HL-60 (cell line): Measurements from ENCODE around the gene HOTAIR.

Experiments
- POLR2AphosphoS5 ChIP-seq: IDR thresholded peaks from 2 replicates; pipeline ENCODE4 v1.6.1; 2012; ENCODE audit warnings: low read depth
- TF ChIP-seq, protein P1 (sequence below): IDR thresholded peaks from one replicate; pipeline ENCODE4 v1.5.1; 2011; ENCODE audit warnings: low read length, control low read depth, inconsistent platforms; ENCODE audit not compliant: insufficient read depth
- TF ChIP-seq, protein P2 (sequence below): IDR thresholded peaks from 2 replicates; pipeline ENCODE4 v1.6.1; 2012; ENCODE audit warnings: low read depth; ENCODE audit not compliant: insufficient replicate concordance

DNA sequence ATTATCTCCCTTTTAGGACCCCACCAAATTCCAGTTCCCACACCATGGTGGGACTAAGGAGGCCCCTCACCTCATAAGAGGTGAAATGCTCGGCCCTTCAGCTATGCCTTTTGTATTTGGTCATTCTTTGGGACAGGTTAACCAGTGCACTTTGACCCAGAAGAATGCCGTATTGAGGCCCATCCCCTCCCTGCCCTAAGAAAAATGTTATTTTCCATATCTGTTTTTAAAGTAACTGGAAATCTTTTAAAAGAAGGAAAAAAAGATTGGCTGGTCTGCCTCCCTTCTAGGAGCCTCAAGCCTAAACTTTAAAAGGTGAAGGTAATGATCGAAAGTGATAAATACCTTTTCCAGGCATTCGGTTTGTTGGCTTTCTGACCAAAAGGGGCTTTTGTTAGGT, 41.8 kb downstream of the HOTAIR start:
- TF ChIP-seq, protein P1, sequence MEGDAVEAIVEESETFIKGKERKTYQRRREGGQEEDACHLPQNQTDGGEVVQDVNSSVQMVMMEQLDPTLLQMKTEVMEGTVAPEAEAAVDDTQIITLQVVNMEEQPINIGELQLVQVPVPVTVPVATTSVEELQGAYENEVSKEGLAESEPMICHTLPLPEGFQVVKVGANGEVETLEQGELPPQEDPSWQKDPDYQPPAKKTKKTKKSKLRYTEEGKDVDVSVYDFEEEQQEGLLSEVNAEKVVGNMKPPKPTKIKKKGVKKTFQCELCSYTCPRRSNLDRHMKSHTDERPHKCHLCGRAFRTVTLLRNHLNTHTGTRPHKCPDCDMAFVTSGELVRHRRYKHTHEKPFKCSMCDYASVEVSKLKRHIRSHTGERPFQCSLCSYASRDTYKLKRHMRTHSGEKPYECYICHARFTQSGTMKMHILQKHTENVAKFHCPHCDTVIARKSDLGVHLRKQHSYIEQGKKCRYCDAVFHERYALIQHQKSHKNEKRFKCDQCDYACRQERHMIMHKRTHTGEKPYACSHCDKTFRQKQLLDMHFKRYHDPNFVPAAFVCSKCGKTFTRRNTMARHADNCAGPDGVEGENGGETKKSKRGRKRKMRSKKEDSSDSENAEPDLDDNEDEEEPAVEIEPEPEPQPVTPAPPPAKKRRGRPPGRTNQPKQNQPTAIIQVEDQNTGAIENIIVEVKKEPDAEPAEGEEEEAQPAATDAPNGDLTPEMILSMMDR = no peak
- TF ChIP-seq, protein P2, sequence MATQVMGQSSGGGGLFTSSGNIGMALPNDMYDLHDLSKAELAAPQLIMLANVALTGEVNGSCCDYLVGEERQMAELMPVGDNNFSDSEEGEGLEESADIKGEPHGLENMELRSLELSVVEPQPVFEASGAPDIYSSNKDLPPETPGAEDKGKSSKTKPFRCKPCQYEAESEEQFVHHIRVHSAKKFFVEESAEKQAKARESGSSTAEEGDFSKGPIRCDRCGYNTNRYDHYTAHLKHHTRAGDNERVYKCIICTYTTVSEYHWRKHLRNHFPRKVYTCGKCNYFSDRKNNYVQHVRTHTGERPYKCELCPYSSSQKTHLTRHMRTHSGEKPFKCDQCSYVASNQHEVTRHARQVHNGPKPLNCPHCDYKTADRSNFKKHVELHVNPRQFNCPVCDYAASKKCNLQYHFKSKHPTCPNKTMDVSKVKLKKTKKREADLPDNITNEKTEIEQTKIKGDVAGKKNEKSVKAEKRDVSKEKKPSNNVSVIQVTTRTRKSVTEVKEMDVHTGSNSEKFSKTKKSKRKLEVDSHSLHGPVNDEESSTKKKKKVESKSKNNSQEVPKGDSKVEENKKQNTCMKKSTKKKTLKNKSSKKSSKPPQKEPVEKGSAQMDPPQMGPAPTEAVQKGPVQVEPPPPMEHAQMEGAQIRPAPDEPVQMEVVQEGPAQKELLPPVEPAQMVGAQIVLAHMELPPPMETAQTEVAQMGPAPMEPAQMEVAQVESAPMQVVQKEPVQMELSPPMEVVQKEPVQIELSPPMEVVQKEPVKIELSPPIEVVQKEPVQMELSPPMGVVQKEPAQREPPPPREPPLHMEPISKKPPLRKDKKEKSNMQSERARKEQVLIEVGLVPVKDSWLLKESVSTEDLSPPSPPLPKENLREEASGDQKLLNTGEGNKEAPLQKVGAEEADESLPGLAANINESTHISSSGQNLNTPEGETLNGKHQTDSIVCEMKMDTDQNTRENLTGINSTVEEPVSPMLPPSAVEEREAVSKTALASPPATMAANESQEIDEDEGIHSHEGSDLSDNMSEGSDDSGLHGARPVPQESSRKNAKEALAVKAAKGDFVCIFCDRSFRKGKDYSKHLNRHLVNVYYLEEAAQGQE = no peak
- TF ChIP-seq POLR2AphosphoS5 = no peak
